Stimulated activated CD4-positive, alpha-beta T cell treated with anti-CD3 and anti-CD28 coated beads, TNF-alpha, amount 100 ng/mL, for 1 hour (primary cell): ENCODE results near the gene KLRB1.
"Not testable (repeated sequence)": the region's sequence is repeated elsewhere in the genome, so short reads cannot be mapped to it uniquely, and the experiment has no call there.

Experiments used
- DNase-seq, 3 donors: peaks; one replicate each; pipeline ENCODE4 v3.0.0-alpha.2; 2020; ENCODE audit warnings: low read depth in 3 of 3, low spot score in 1 of 3

Gene KLRB1

DNA sequence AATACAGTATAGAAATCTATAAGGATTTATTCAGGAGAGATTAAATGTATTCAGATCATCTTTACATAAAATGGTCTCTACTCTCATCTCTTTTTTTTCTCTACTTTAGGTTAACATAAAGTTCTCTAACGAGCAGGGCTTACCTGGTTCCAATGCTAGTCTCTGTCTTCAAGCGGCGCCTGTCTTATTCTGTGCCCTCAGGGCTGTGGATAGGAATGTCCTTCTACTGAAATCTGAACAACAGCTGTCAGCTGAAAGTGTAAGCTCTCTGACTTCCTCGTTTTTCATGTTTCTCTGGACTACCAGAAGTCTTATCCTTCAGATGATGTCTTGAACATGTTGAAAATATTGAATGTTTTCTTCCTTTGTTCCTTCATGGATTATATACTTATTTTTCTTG is 62.2 kb downstream of the KLRB1 start:
- not testable (repeated sequence) for DNase-seq
